Measurements from ENCODE around the gene LSAMP. TPM values are rescaled to one million over a fixed set of nuclear protein-coding genes. Genes with fewer than 3 reads are reported as not detected.
A peak's percentile ranks its signal among the peaks of the same experiment; 100 is the strongest.

LSAMP gene
- total RNA-seq, 1 experiment from 2014 or later: 0.15 TPM

- intact Hi-C loops (cut with micrococcal nuclease): no loop called here
- no TSS peak for BruUV-seq (replicated peaks)
Measured at GRCh38 chr3:116078561-116078960, 366.7 kb downstream of the LSAMP start.

GRCh38 chr3:116077557-116077956, 367.7 kb downstream of the LSAMP start:
- DNase-seq: no peak
- CTCF ChIA-PET: no interaction called here

More at GRCh38 chr3:116078561-116078960, 366.7 kb downstream of the LSAMP start:
- H3K27me3 ChIP-seq (ENCODE audit: low read length): no peaks in the 10 kb centered on the region
- no peaks in the 10 kb centered on the region for H3K79me2 ChIP-seq (ENCODE audit: low read length)
- ChIA-PET CTCF (no interaction called here), POLR2A (ENCODE audit: unreplicated experiment) (no interaction called here)
- H3K4me1 ChIP-seq (ENCODE audit: insufficient read depth, low read length): no peaks in the 10 kb centered on the region
- H3K4me3 ChIP-seq (ENCODE audit: low read length): no peak overlapping the region
- no peaks in the 10 kb centered on the region for H3K9me3 ChIP-seq (ENCODE audit: low read length)
- no peak overlapping the region for H3K9ac ChIP-seq (ENCODE audit: low read length)
- no peak overlapping the region for H3K27ac ChIP-seq (ENCODE audit: low read length)
- no peak overlapping the region for H3K4me2 ChIP-seq (ENCODE audit: low read length)
- H3K9me2 ChIP-seq (replicated peaks; ENCODE audit: low read length): no peaks in the 10 kb centered on the region
- H4K20me1 ChIP-seq (ENCODE audit: low read length): no peaks in the 10 kb centered on the region
- H3F3A ChIP-seq (ENCODE audit: low read length, unreplicated experiment): no peaks in the 10 kb centered on the region
- H3K36me3 ChIP-seq (ENCODE audit: low read depth, low read length): no peaks in the 10 kb centered on the region
- TF ChIP-seq CTCF (conservative IDR thresholded peaks at IDR 0.05; ENCODE audit: low read depth, low read length) (no peak), EZH2phosphoT487 (IDR thresholded peaks at IDR 0.05; ENCODE audit: borderline replicate concordance, low read length) (no peak), EZH2 (IDR thresholded peaks at IDR 0.05; ENCODE audit: low read length, unreplicated experiment) (no peak)
- ATAC-seq (peak; percentile 37; the same call in 1 of the 2 replicates), DNase-seq (no peak)
- no peak overlapping the region for H2AFZ ChIP-seq (ENCODE audit: low read length)

More at GRCh38 chr3:116077557-116077956, 367.7 kb downstream of the LSAMP start:
- Histone ChIP-seq H3K27ac (ENCODE audit: low read length) (no peak overlapping the region), H2AFZ (ENCODE audit: low read length) (no peak overlapping the region), H3K4me3 (ENCODE audit: low read length) (no peak overlapping the region), H4K20me1 (ENCODE audit: low read length) (no peaks in the 10 kb centered on the region), H3F3A (ENCODE audit: low read length, unreplicated experiment) (no peaks in the 10 kb centered on the region), H3K9me3 (ENCODE audit: low read length) (no peaks in the 10 kb centered on the region), H3K4me1 (ENCODE audit: insufficient read depth, low read length) (no peaks in the 10 kb centered on the region), H3K27me3 (ENCODE audit: low read length) (no peaks in the 10 kb centered on the region), H3K4me2 (ENCODE audit: low read length) (no peak overlapping the region), H3K79me2 (ENCODE audit: low read length) (no peaks in the 10 kb centered on the region), H3K9me2 (replicated peaks; ENCODE audit: low read length) (no peaks in the 10 kb centered on the region), H3K36me3 (ENCODE audit: low read depth, low read length) (no peaks in the 10 kb centered on the region), H3K9ac (ENCODE audit: low read length) (no peak overlapping the region)
- no peak for ATAC-seq
- POLR2A ChIA-PET (ENCODE audit: unreplicated experiment): no interaction called here
- TF ChIP-seq CTCF (conservative IDR thresholded peaks at IDR 0.05; ENCODE audit: low read depth, low read length): no peak
- TF ChIP-seq EZH2phosphoT487 (IDR thresholded peaks at IDR 0.05; ENCODE audit: borderline replicate concordance, low read length): no peak
- TF ChIP-seq EZH2 (IDR thresholded peaks at IDR 0.05; ENCODE audit: low read length, unreplicated experiment): no peak
- intact Hi-C loops (cut with micrococcal nuclease): no loop called here
- no TSS peak for BruUV-seq (replicated peaks)

Data from PC-3 (cell line).